Lower leg skin (tissue), 4 donors: ENCODE results near the gene POFUT1. TPM values are rescaled to one million over a fixed set of nuclear protein-coding genes. Genes with fewer than 3 reads are reported as not detected.

ENCODE experiments used
- DNase-seq, 2 donors: peaks; one replicate each; pipeline ENCODE4 v3.0.0-alpha.2; 2019; ENCODE audit warnings: low spot score in 2 of 2
- H3K4me3 ChIP-seq: fragments of 200-600 bp; sonication (generic); 2 replicates; pipeline ENCODE4 v1.5.1; 2017; ENCODE audit warnings: mild to moderate bottlenecking, low read depth; ENCODE audit not compliant: poor library complexity, severe bottlenecking
- POLR2A ChIP-seq, 2 donors: fragments of 450-650 bp; IDR thresholded peaks; one replicate each; pipeline ENCODE4 v1.6.1; 2016 to 2017; ENCODE audit warnings: antibody characterized with exemption in 2 of 2, mild to moderate bottlenecking in 1 of 2, moderate library complexity in 1 of 2
- WGBS, 2 donors: methylation state at CpG; one replicate each; pipeline ENCODE4 v1.1.5; 2018; 5-methylcytosine and 5-hydroxymethylcytosine counted together
- intact Hi-C: fragments of 100-400 bp; cut with DNase I; formaldehyde crosslinking; loops from one replicate; pipeline ENCODE4 v1.15.0; 2023; ENCODE audit warnings: low total_unique reads
- total RNA-seq, 4 donors: library from RNA; depleted of rRNA; stranded (reverse); fragments of >200 nt; gene quantifications; one replicate each; pipeline ENCODE4 v1.1.0, GENCODE V29; 2016
- TF ChIP-seq, protein P1 (sequence below), 3 donors: fragments of 450-650 bp; IDR thresholded peaks; one replicate each; pipeline ENCODE4 v1.5.1; 2016; ENCODE audit warnings: antibody characterized with exemption in 3 of 3, mild to moderate bottlenecking in 3 of 3, moderate library complexity in 2 of 3

POFUT1 gene
- total RNA-seq, 4 donors from 2014 or later, result 15.6 to 29.7 (median 21.6) TPM

DNA sequence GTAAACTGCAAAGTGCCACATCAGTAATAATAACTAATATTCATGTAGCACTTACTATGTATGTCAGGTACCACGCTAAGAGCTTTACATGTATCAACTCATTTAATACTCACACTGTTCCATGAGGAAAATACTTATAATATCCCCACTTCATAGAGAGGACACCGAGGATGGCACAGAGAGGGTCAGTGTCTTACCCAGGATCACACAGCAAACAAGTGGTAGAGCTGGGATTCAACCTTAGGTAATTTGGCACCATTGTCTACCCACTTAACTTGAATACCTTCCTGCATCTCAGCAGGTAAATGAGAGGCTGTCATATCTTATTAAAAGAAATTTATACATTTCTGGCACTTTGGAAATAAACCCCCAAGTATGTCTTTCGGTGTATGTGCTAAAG is 8.0 kb downstream of the POFUT1 start:
- WGBS, 2 donors, result 96 to 97% methylated on average over 3 of the region's 3 CpGs
- TF ChIP-seq, protein P1, sequence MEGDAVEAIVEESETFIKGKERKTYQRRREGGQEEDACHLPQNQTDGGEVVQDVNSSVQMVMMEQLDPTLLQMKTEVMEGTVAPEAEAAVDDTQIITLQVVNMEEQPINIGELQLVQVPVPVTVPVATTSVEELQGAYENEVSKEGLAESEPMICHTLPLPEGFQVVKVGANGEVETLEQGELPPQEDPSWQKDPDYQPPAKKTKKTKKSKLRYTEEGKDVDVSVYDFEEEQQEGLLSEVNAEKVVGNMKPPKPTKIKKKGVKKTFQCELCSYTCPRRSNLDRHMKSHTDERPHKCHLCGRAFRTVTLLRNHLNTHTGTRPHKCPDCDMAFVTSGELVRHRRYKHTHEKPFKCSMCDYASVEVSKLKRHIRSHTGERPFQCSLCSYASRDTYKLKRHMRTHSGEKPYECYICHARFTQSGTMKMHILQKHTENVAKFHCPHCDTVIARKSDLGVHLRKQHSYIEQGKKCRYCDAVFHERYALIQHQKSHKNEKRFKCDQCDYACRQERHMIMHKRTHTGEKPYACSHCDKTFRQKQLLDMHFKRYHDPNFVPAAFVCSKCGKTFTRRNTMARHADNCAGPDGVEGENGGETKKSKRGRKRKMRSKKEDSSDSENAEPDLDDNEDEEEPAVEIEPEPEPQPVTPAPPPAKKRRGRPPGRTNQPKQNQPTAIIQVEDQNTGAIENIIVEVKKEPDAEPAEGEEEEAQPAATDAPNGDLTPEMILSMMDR (IDR thresholded peaks at IDR 0.05), result no peak
- TF ChIP-seq POLR2A (IDR thresholded peaks at IDR 0.05), result no peak
- no peak for DNase-seq

DNA sequence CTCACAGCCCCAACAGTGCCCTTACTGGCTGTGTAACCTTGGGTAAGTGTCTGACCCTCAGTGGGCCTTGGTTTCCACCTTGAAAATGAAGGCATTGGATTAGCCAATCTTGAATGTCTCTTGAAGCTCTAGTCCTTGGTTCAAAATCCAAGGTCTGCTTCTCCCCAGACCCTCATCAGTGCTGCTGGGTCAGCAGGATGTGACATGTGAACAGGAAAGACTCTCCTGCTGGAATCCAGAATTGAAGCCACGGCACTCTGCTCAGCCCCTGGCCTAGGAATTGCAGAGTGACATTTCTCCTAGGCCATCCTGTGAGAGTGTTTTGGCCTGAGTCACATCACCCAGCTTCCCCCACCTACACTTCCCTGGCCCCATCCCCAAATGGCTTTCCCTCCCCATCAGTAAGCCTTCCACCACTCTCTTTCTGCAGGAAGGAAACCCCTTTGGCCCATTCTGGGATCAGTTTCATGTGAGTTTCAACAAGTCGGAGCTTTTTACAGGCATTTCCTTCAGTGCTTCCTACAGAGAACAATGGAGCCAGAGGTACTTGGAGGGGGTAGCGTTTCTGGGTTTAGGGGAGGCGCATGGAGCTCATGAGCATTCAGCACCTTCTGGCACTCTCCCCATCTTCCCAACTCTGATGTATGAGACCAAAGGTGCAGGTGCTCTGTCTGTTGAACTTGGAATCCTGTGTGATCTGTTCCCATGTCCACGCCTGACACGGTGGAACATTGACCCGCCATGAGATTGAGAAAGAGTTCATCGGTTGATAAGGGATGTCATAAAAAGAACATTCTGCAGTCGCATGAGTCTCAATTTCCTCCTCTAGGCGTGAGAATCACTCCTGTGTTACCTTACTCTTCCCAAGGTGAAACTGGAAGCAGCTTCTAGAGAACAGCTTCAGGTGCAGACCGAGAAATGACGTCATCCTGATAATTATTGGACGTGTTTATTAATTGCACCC is 8.8 kb downstream of the POFUT1 start:
- DNase-seq, result no peak
- no peak overlapping the region for H3K4me3 ChIP-seq
- intact Hi-C loops, result no loop called here
- TF ChIP-seq, protein P1 (IDR thresholded peaks at IDR 0.05), result no peak
- TF ChIP-seq POLR2A (IDR thresholded peaks at IDR 0.05), result no peak
- 93 to 95% methylated on average over 13 of the region's 13 CpGs for WGBS, 2 donors

More for the DNA sequence above, 8.0 kb downstream of the POFUT1 start:
- no peak overlapping the region for H3K4me3 ChIP-seq
- intact Hi-C loops, result no loop called here

DNA sequence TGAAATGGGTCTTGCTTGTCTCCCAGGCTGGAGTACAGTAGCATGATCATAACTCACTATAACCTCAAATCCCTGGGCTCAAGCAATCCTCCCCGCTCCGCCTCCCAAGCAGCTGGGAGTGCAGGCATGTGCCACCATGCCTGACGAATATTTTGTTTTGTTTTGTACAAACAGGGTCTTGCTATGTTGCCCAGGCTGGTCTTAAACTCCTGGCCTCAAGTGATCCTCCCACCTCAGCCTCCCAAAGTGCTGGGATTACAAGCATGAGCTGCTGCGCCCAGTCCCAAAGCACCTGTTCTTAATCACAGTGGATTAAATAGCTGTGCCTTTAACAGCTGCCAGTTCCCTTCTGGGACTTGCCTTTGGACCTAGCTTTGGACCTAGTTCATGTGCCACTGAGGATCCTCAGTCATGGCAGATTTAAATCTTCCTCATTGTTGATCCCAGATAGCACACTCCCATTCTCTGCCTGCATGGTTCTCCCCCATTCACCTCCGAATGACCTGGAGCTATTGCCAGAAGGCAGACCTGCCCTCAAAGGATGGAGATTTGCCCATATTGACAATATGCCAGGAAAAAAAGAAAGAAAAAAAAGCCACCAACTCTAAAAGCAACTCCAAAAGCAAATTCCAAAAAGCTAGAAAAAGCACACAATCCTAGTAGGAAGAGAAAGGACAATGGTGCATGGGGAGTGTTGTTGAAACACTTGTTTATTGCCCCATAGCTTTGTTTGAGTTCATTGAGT is 10.6 kb downstream of the POFUT1 start:
- intact Hi-C loops, result no loop called here
- H3K4me3 ChIP-seq, result no peak overlapping the region
- 89% methylated on average over 5 of the region's 5 CpGs for WGBS, 2 donors
- no peak for DNase-seq
- no peak for TF ChIP-seq POLR2A (IDR thresholded peaks at IDR 0.05)
- TF ChIP-seq, protein P1 (IDR thresholded peaks at IDR 0.05), result no peak

DNA sequence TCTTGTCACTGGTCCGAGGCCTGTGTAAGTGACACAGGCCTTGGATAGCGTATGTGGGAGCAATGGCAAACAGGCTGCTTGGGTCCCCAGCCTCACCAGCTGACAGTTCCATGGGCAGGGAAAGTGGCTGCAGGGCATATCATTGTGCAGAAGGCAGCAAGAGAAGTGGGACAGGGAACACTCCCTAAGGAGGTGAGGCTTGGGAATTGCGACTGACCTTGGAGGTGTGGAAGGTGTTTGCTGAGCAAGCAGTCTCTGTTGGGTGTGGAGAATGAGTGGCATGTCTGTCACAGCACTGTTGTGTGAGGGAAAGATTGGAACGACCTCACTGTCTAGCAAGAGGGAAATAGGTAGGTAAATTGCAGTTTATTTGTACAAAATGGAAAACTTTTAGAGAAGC is 16.8 kb downstream of the POFUT1 start:
- DNase-seq, result no peak
- TF ChIP-seq, protein P1 (IDR thresholded peaks at IDR 0.05), result no peak
- no peak for TF ChIP-seq POLR2A (IDR thresholded peaks at IDR 0.05)
- intact Hi-C loops, result no loop called here
- WGBS, 2 donors, result 79% methylated on average over 4 of the region's 4 CpGs
- H3K4me3 ChIP-seq, result no peak overlapping the region

DNA sequence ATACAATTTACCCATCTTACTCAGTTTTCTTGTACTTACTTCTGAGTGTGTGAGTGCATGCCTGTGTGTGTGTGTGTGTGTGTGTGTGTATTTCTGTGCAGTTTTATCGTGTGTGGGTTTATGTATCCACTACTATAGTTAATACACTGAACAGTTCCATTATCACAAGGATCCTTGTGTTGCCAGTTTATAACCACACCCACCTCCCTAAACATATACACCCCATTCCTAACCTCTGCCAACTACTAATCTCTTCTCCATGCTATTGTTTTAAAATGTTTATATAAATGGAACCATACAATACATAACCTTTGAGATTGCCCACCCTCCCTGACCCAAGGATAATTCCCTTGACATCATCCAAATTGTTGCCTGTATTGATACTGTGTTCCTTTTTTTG is 18.7 kb downstream of the POFUT1 start:
- no peak for TF ChIP-seq POLR2A (IDR thresholded peaks at IDR 0.05)
- TF ChIP-seq, protein P1 (IDR thresholded peaks at IDR 0.05), result no peak
- 62 to 69% methylated on average over 1 of the region's 1 CpG for WGBS, 2 donors
- intact Hi-C loops, result no loop called here
- H3K4me3 ChIP-seq, result no peak overlapping the region
- DNase-seq, result no peak
